Endothelial cell of umbilical vein (primary cell): Measurements from ENCODE around the gene ACOD1. TPM values are rescaled to one million over a fixed set of nuclear protein-coding genes. Genes with fewer than 3 reads are reported as not detected.
A peak's percentile ranks its signal among the peaks of the same experiment; 100 is the strongest.

Source experiments
- BruUV-seq: library from RNA; stranded (reverse); fragments of 400-500 nt; replicated peaks from 2 replicates; lab custom pipeline; 2021; lab: Mats Ljungman, UMichigan
- CTCF ChIA-PET: fragments of 300-600, 350-600 bp; sonication (Branson Sonifier 250); formaldehyde crosslinking; loops from one replicate; lab custom pipeline; 2021; ENCODE audit warnings: antibody characterized with exemption, inconsistent platforms; lab: Charles Lee
- POLR2A ChIA-PET: fragments of 300-600, 350-600 bp; sonication (Branson Sonifier 250); formaldehyde crosslinking; loops from one replicate; lab custom pipeline; 2021; ENCODE audit warnings: antibody characterized with exemption, inconsistent platforms; lab: Charles Lee
- DNase-seq: peaks from one replicate; pipeline ENCODE4 v3.0.0-alpha.2; 2011; ENCODE audit warnings: low read depth, low spot score
- FAIRE-seq: peaks from 2 replicates; lab custom pipeline; 2011; peaks lifted over from hg19 to GRCh38; lab: Jason Lieb, UNC
- H2AFZ ChIP-seq: 2 replicates; pipeline ENCODE4 v1.6.0; 2012; ENCODE audit warnings: low read depth, low read length, control low read depth, inconsistent platforms
- H3K27ac ChIP-seq: 2 replicates; pipeline ENCODE4 v1.5.1; 2011; ENCODE audit warnings: low read depth, mild to moderate bottlenecking, control low read depth, low read length, moderate library complexity; ENCODE audit not compliant: insufficient read depth
- H3K27me3 ChIP-seq, 2 experiments: 2 replicates each; pipeline versions ENCODE4 v1.6.0 to v1.6.1; 2011; ENCODE audit warnings: low read length in 2 of 2, mixed read lengths in 1 of 2; ENCODE audit not compliant: control insufficient read depth in 2 of 2, insufficient read depth in 2 of 2
- H3K36me3 ChIP-seq, 2 experiments: 2 replicates in 1 of 2; 3 replicates in 1 of 2; pipeline ENCODE4 v1.5.1; 2011; ENCODE audit warnings: low read length in 2 of 2, mild to moderate bottlenecking in 1 of 2, moderate library complexity in 1 of 2; ENCODE audit not compliant: control insufficient read depth in 2 of 2, insufficient read depth in 2 of 2; ENCODE audit errors: extremely low read depth in 1 of 2
- H3K4me1 ChIP-seq: 3 replicates; pipeline ENCODE4 v1.5.1; 2011; ENCODE audit warnings: mild to moderate bottlenecking, low read length; ENCODE audit not compliant: control insufficient read depth, insufficient read depth; ENCODE audit errors: extremely low read depth
- H3K4me2 ChIP-seq: 2 replicates; pipeline ENCODE4 v1.6.1; 2011; ENCODE audit warnings: low read length, control low read depth, mixed read lengths; ENCODE audit not compliant: insufficient read depth
- H3K4me3 ChIP-seq, 3 experiments: fragments of 200-600 bp in 1 of 3; sonication (generic), shearing (Covaris generic) in 1 of 3; replicated peaks in 1 of 3; 2 replicates each; pipeline ENCODE4 v1.5.1; 2011 to 2016; ENCODE audit warnings: control low read depth in 3 of 3, low read length in 3 of 3, mild to moderate bottlenecking in 2 of 3, inconsistent platforms in 1 of 3, low read depth in 1 of 3, moderate library complexity in 1 of 3; ENCODE audit not compliant: insufficient read depth in 1 of 3
- H3K79me2 ChIP-seq: 2 replicates; pipeline ENCODE4 v1.6.0; 2012; ENCODE audit warnings: low read length, inconsistent platforms; ENCODE audit not compliant: control insufficient read depth, insufficient read depth
- H3K9ac ChIP-seq: replicated peaks from 2 replicates; pipeline ENCODE3; 2011; ENCODE audit warnings: low read length, control low read depth; ENCODE audit not compliant: insufficient read depth; ENCODE audit errors: extremely low read depth
- H3K9me1 ChIP-seq: replicated peaks from 3 replicates; pipeline ENCODE4 v1.6.0; 2011; ENCODE audit warnings: mild to moderate bottlenecking, low read length; ENCODE audit not compliant: control insufficient read depth, insufficient read depth; ENCODE audit errors: extremely low read depth
- H3K9me3 ChIP-seq: replicated peaks from 2 replicates; pipeline ENCODE4 v1.5.1; 2012; ENCODE audit warnings: low read length, inconsistent platforms; ENCODE audit not compliant: control insufficient read depth, insufficient read depth
- H4K20me1 ChIP-seq: replicated peaks from 2 replicates; pipeline ENCODE3; 2011; ENCODE audit warnings: mild to moderate bottlenecking, low read length; ENCODE audit not compliant: control insufficient read depth, insufficient read depth; ENCODE audit errors: extremely low read depth
- EZH2 ChIP-seq: IDR thresholded peaks from 2 replicates; pipeline ENCODE4 v1.6.1; 2012; ENCODE audit warnings: borderline replicate concordance, low read depth, mild to moderate bottlenecking, moderate library complexity, low read length, inconsistent platforms; ENCODE audit not compliant: severe bottlenecking
- FOS ChIP-seq: IDR thresholded peaks from 2 replicates; pipeline ENCODE4 v1.6.1; 2011; ENCODE audit warnings: mild to moderate bottlenecking, low read length, moderate library complexity, borderline replicate concordance; ENCODE audit not compliant: insufficient read depth
- GATA2 ChIP-seq: IDR thresholded peaks from 2 replicates; pipeline ENCODE4 v1.7.0; 2011; ENCODE audit warnings: low read depth, mild to moderate bottlenecking, moderate library complexity, mixed read lengths, low read length; ENCODE audit not compliant: insufficient read length, insufficient read depth
- JUN ChIP-seq: IDR thresholded peaks from 2 replicates; pipeline ENCODE4 v1.6.1; 2011; ENCODE audit warnings: borderline replicate concordance, low read depth; ENCODE audit not compliant: insufficient read length, insufficient read depth
- MYC ChIP-seq: IDR thresholded peaks from one replicate; pipeline ENCODE4 v1.6.1; 2011; ENCODE audit warnings: mild to moderate bottlenecking, low read depth, low read length
- POLR2A ChIP-seq: IDR thresholded peaks from 2 replicates; pipeline ENCODE4 v1.6.1; 2012; ENCODE audit warnings: low read depth, mild to moderate bottlenecking, control low read depth, low read length
- POLR2AphosphoS5 ChIP-seq: IDR thresholded peaks from 2 replicates; pipeline ENCODE4 v1.6.1; 2012; ENCODE audit warnings: low read depth, mild to moderate bottlenecking, control low read depth, low read length, moderate library complexity; ENCODE audit not compliant: insufficient read depth
- dilution Hi-C: fragments of 300-500 bp; cut with MboI; formaldehyde crosslinking; loops from one replicate; pipeline ENCODE4 v1.15.0; 2019; ENCODE audit warnings: low sequenced_read_pairs; ENCODE audit not compliant: extremely low pct_ligation_motif_present
- intact Hi-C: fragments of 100-400 bp; cut with micrococcal nuclease; formaldehyde crosslinking; loops from one replicate; pipeline ENCODE4 v1.10.0; 2022
- polyA plus RNA-seq, 4 experiments: library from polyadenylated mRNA; depleted of rRNA in 3 of 4; stranded (reverse) in 3 of 4; unstranded in 1 of 4; fragments of >200 nt; gene quantifications; 2 replicates each; pipeline versions ENCODE4 v1.2.1 to v1.2.3, GENCODE V29; 2011 to 2012; ENCODE audit warnings: missing spikeins in 1 of 4
- total RNA-seq: library from RNA; stranded (reverse); gene quantifications from 2 replicates; pipeline ENCODE4 v1.2.3, GENCODE V29; 2021
- TF ChIP-seq, protein P1 (sequence below): IDR thresholded peaks from 2 replicates; pipeline ENCODE4 v1.6.1; 2011; ENCODE audit not compliant: insufficient read depth, insufficient read length
- TF ChIP-seq, protein P2 (sequence below), 2 donors: IDR thresholded peaks; 1 replicate in 1 of 2; 2 replicates in 1 of 2; pipeline ENCODE4 v1.5.1; 2011; ENCODE audit warnings: low read length in 2 of 2, mild to moderate bottlenecking in 2 of 2, moderate library complexity in 2 of 2, control low read depth in 1 of 2, inconsistent platforms in 1 of 2, low read depth in 1 of 2; ENCODE audit not compliant: insufficient read depth in 1 of 2; ENCODE audit errors: extremely low read depth in 1 of 2

The ACOD1 gene
- total and polyA plus RNA-seq, 2 donors (not counting 3 experiments of a cell fraction or from before 2014, with no cell fraction given) = not detected

DNA sequence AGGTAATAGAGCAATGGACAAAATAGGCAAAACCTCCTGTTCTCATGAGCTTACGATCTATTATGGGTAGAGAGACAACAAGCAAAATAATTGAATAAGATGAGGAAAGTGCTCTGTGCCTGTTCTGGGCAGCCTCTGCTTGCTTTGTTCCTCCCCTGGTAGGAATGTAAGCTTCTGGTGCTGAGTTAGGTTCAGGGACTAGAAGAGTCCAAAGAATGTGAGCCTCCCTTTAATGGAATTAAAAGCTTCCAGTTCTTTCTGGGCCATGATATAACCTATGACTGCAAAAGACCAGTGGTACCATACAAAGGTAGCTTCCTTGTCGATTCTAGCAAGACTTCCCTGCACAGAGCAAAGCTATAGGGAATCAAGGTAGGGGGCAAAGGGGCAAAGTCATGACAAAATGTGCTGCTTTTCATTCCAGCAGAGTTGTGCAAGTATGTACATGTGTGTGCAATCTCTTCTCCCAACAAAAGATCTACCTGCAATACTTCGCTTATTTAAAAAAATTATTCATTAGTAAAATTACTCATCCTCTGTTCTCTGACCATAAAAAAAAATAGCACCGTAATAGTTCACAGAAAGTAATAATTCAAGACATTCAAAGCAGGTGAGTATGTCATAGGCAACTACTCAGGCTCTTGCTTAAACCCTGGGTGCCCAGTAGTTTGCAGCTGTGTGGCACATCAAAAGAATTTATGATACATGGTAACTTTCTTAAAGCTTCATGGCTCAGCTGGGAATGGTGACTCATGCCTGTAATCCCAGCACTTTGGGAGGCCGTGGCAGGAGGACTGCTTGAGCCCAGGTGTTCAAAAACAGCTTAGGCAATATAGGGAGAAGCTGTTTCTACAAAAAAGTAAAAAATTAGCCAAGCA, 21.4 kb downstream of the ACOD1 start:
- POLR2A ChIA-PET = no interaction called here
- dilution Hi-C loops = no loop called here
- no peak overlapping the region for H3K9ac ChIP-seq

DNA sequence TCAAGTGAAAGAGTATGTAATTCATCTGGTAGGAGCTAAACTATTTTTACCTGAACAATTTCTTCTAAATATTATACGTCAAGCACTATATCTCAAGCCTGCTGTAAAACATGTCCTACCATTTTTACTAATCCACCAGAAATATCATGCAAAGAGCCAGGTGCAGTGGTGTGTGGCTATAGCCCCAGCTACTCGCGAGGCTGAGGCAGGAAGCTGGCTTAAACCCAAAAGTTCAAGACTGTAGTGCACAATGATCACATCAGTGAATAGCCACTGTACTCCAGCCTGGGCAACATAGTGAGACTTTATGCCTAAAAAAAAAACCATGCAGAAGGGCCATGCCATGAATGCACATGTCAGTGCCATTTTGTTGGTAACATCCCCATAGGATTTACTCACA, 22.9 kb downstream of the ACOD1 start:
- H3K4me2 ChIP-seq = no peak overlapping the region
- CTCF ChIA-PET = interaction anchor here (1.4 to 2.0 kb wide), 2 partner anchors 9 to 1276 kb away, joined by 6 to 11 read pairs; no protein-coding TSS in a partner anchor
- no peaks in the 10 kb centered on the region for H3K9me3 ChIP-seq
- no peaks in the 10 kb centered on the region for H3K9me1 ChIP-seq
- H3K4me3 ChIP-seq = no peak overlapping the region
- POLR2A ChIA-PET = no interaction called here
- peaks cover 2 to 12% of the 10 kb centered on the region in 2 experiments for H3K27me3 ChIP-seq
- no peak overlapping the region for H2AFZ ChIP-seq
- H4K20me1 ChIP-seq = no peaks in the 10 kb centered on the region
- dilution Hi-C loops (no loop called here), intact Hi-C loops (loop anchor here (10.0 kb wide), 1 partner anchor 496 kb away; no protein-coding TSS in a partner anchor)
- TF ChIP-seq FOS = no peak
- no peak for TF ChIP-seq POLR2A
- no peak for TF ChIP-seq MYC
- TF ChIP-seq POLR2AphosphoS5 = no peak
- no peak for TF ChIP-seq GATA2
- TF ChIP-seq, protein P1, sequence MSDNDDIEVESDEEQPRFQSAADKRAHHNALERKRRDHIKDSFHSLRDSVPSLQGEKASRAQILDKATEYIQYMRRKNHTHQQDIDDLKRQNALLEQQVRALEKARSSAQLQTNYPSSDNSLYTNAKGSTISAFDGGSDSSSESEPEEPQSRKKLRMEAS = no peak
- TF ChIP-seq, protein P2, sequence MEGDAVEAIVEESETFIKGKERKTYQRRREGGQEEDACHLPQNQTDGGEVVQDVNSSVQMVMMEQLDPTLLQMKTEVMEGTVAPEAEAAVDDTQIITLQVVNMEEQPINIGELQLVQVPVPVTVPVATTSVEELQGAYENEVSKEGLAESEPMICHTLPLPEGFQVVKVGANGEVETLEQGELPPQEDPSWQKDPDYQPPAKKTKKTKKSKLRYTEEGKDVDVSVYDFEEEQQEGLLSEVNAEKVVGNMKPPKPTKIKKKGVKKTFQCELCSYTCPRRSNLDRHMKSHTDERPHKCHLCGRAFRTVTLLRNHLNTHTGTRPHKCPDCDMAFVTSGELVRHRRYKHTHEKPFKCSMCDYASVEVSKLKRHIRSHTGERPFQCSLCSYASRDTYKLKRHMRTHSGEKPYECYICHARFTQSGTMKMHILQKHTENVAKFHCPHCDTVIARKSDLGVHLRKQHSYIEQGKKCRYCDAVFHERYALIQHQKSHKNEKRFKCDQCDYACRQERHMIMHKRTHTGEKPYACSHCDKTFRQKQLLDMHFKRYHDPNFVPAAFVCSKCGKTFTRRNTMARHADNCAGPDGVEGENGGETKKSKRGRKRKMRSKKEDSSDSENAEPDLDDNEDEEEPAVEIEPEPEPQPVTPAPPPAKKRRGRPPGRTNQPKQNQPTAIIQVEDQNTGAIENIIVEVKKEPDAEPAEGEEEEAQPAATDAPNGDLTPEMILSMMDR (IDR thresholded peaks at IDR 0.05; ENCODE audit: extremely low read depth in 1 of 2, insufficient read depth in 1 of 2, low read depth in 1 of 2, low read length in 2 of 2) = no peak
- TF ChIP-seq JUN = no peak
- TF ChIP-seq EZH2 = no peak
- no peaks in the 10 kb centered on the region for H3K36me3 ChIP-seq
- no peaks in the 10 kb centered on the region for H3K4me1 ChIP-seq
- DNase-seq (no peak), FAIRE-seq (peak; percentile 31)
- BruUV-seq = no TSS peak
- no peak overlapping the region for H3K9ac ChIP-seq
- no peaks in the 10 kb centered on the region for H3K79me2 ChIP-seq
- no peak overlapping the region for H3K27ac ChIP-seq

More for the DNA sequence above, 21.4 kb downstream of the ACOD1 start:
- peaks cover 2 to 12% of the 10 kb centered on the region in 2 experiments for H3K27me3 ChIP-seq
- no peaks in the 10 kb centered on the region for H3K9me1 ChIP-seq
- no peaks in the 10 kb centered on the region for H3K79me2 ChIP-seq
- no TSS peak for BruUV-seq
- H3K4me1 ChIP-seq = no peaks in the 10 kb centered on the region
- no peak for FAIRE-seq
- no peak overlapping the region for H3K4me3 ChIP-seq
- no peak overlapping the region for H3K27ac ChIP-seq
- no peak for DNase-seq
- H3K9me3 ChIP-seq = no peaks in the 10 kb centered on the region
- H2AFZ ChIP-seq = no peak overlapping the region
- CTCF ChIA-PET = interaction anchor here (1.1 to 1.6 kb wide), 2 partner anchors 13 to 1093 kb away, joined by 3 read pairs; no protein-coding TSS in a partner anchor
- intact Hi-C loops = loop anchor here (10.0 kb wide), 1 partner anchor 495 kb away; no protein-coding TSS in a partner anchor
- H3K36me3 ChIP-seq = no peaks in the 10 kb centered on the region
- no peak overlapping the region for H3K4me2 ChIP-seq
- no peaks in the 10 kb centered on the region for H4K20me1 ChIP-seq
- TF ChIP-seq POLR2A (no peak), MYC (no peak)
